Thoracic aorta (tissue), 2 donors: Measurements from ENCODE around the gene CEP295NL. TPM values are rescaled to one million over a fixed set of nuclear protein-coding genes. Genes with fewer than 3 reads are reported as not detected.

Source experiments
- ATAC-seq: fragments of 150-250 bp; one replicate; pipeline ENCODE4 v1.8.0; 2017; ENCODE audit warnings: low read depth; ENCODE audit not compliant: insufficient number of reproducible peaks, low FRiP score
- DNase-seq: peaks from one replicate; pipeline ENCODE4 v3.0.0-alpha.2; 2020; ENCODE audit warnings: low spot score
- H3K27ac ChIP-seq, 2 donors: fragments of 200-600 bp; sonication (generic); 1 replicate in 1 of 2; 2 replicates in 1 of 2; pipeline ENCODE4 v1.5.1; 2016; ENCODE audit warnings: mild to moderate bottlenecking in 2 of 2, moderate library complexity in 2 of 2
- H3K27me3 ChIP-seq: fragments of 200-600 bp; sonication (generic); replicated peaks from 2 replicates; pipeline ENCODE4 v1.6.0; 2016; ENCODE audit warnings: mild to moderate bottlenecking; ENCODE audit not compliant: insufficient read depth
- H3K36me3 ChIP-seq: fragments of 200-600 bp; sonication (generic); one replicate; pipeline ENCODE4 v1.5.1; 2016
- H3K4me1 ChIP-seq, 2 donors: fragments of 200-600 bp; sonication (generic); 1 replicate in 1 of 2; 2 replicates in 1 of 2; pipeline versions ENCODE4 v1.5.1 to v1.6.0; 2016; ENCODE audit warnings: low read depth in 2 of 2, mild to moderate bottlenecking in 1 of 2; ENCODE audit not compliant: control insufficient read depth in 1 of 2
- H3K4me3 ChIP-seq: fragments of 200-600 bp; sonication (generic); 2 replicates; pipeline ENCODE4 v1.5.1; 2016; ENCODE audit warnings: mild to moderate bottlenecking
- H3K9me3 ChIP-seq: fragments of 200-600 bp; sonication (generic); 2 replicates; pipeline ENCODE4 v1.5.1; 2016
- CTCF ChIP-seq: fragments of 200-600 bp; sonication (generic); IDR thresholded peaks from one replicate; pipeline ENCODE4 v1.5.1; 2019; ENCODE audit warnings: antibody characterized with exemption
- total RNA-seq, 2 donors: library from RNA; depleted of rRNA; stranded (reverse); fragments of >200 nt; gene quantifications; one replicate each; pipeline versions ENCODE4 v1.1.0 to v1.2.3, GENCODE V29; 2016

Gene CEP295NL
- total RNA-seq, 2 donors from 2014 or later = 6.8 to 13.0 TPM

- H3K27me3 ChIP-seq = no peaks in the 10 kb centered on the region
- no peak for TF ChIP-seq CTCF
- H3K36me3 ChIP-seq = peaks cover 44% of the 10 kb centered on the region
- H3K27ac ChIP-seq = no peak overlapping the region
- ATAC-seq (no peak), DNase-seq (no peak)
- no peaks in the 10 kb centered on the region for H3K9me3 ChIP-seq
- no peak overlapping the region for H3K4me3 ChIP-seq
- H3K4me1 ChIP-seq = peaks cover 6 to 11% of the 10 kb centered on the region in 2 donors
Measured at GRCh38 chr17:78857266-78857665, 45.7 kb downstream of the CEP295NL start.

- ATAC-seq = no peak
Measured at GRCh38 chr17:78855561-78856165, 47.3 kb downstream of the CEP295NL start.

GRCh38 chr17:78854508-78854907, 48.5 kb downstream of the CEP295NL start:
- no peaks in the 10 kb centered on the region for H3K9me3 ChIP-seq
- no peaks in the 10 kb centered on the region for H3K4me1 ChIP-seq
- no peak for DNase-seq
- H3K27ac ChIP-seq = no peak overlapping the region
- TF ChIP-seq CTCF = no peak
- peaks cover 44% of the 10 kb centered on the region for H3K36me3 ChIP-seq
- ATAC-seq = no peak
- H3K4me3 ChIP-seq = no peak overlapping the region
- no peaks in the 10 kb centered on the region for H3K27me3 ChIP-seq

More at GRCh38 chr17:78855561-78856165, 47.3 kb downstream of the CEP295NL start:
- Histone ChIP-seq H3K4me1 (no peaks in the 10 kb centered on the region), H3K4me3 (no peak overlapping the region), H3K27me3 (no peaks in the 10 kb centered on the region), H3K27ac (no peak overlapping the region), H3K36me3 (peaks cover 44% of the 10 kb centered on the region), H3K9me3 (no peaks in the 10 kb centered on the region)
- no peak for DNase-seq
- TF ChIP-seq CTCF = no peak

- no peaks in the 10 kb centered on the region for H3K27me3 ChIP-seq
- DNase-seq = no peak
- TF ChIP-seq CTCF = no peak
- no peak overlapping the region for H3K27ac ChIP-seq
- H3K9me3 ChIP-seq = no peaks in the 10 kb centered on the region
- H3K36me3 ChIP-seq = peaks cover 44% of the 10 kb centered on the region
- no peak overlapping the region for H3K4me3 ChIP-seq
- ATAC-seq = no peak
- no peaks in the 10 kb centered on the region for H3K4me1 ChIP-seq
Measured at GRCh38 chr17:78853926-78854394, 49.0 kb downstream of the CEP295NL start.

GRCh38 chr17:78852709-78853121, 50.3 kb downstream of the CEP295NL start:
- Histone ChIP-seq H3K27me3 (no peaks in the 10 kb centered on the region), H3K27ac (no peak overlapping the region)
- no peak for ATAC-seq

More at GRCh38 chr17:78852709-78853121, 50.3 kb downstream of the CEP295NL start:
- Histone ChIP-seq H3K9me3 (no peaks in the 10 kb centered on the region), H3K4me1 (no peaks in the 10 kb centered on the region), H3K4me3 (no peak overlapping the region), H3K36me3 (peaks cover 44% of the 10 kb centered on the region)
- DNase-seq = no peak
- no peak for TF ChIP-seq CTCF
